NCI-H2196 (cell line): ENCODE results near the gene NCAPG2.
"Not testable (repeated sequence)": the region's sequence is repeated elsewhere in the genome, so short reads cannot be mapped to it uniquely, and the experiment has no call there.

Experiments used
- DNase-seq: peaks from one replicate; lab custom pipeline; 2025; ENCODE audit not compliant: unreplicated experiment; lab: John Stamatoyannopoulos, UW

NCAPG2 gene

DNA sequence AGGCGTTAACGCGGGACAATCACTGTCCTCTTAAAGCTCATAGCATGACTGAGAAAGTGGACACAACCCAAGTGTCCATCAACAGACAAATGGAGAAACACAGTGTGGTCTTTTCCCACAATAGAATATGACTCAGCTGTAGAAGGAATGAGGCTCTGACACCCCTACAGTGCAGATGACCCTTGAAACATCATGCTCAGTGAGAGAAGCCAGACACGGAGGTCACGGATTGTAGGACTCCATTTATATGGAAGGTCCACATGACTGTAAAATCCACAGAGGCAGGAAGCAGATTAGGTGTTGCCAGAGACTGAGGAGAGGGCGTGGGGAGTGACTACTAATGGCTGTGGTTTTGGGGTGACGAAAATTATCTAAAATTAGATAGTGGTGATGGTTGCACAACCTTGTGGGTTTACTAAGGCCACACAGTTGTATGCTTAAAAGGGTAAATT is 6.1 kb upstream of the NCAPG2 start:
- DNase-seq, result no peak

DNA sequence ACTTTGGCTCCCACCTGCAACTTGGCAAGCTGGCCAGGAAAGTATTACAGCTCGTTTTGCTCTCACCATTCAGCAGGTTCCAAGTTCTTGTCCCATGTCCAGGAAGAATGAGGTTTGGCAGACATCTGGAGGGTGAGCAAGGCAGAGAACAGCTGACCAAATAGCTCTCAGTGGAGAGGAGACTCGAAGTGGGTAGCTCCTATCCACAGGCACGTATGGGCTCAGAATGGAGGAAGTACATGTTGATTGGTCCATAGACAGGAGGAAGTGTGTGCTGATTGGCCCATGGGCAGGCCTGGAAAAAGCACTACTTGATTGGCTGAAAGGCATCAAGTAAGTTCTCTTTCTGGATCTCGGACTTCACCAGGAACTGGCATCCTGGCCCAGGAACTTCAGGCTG is 3.0 kb upstream of the NCAPG2 start:
- no peak for DNase-seq

DNA sequence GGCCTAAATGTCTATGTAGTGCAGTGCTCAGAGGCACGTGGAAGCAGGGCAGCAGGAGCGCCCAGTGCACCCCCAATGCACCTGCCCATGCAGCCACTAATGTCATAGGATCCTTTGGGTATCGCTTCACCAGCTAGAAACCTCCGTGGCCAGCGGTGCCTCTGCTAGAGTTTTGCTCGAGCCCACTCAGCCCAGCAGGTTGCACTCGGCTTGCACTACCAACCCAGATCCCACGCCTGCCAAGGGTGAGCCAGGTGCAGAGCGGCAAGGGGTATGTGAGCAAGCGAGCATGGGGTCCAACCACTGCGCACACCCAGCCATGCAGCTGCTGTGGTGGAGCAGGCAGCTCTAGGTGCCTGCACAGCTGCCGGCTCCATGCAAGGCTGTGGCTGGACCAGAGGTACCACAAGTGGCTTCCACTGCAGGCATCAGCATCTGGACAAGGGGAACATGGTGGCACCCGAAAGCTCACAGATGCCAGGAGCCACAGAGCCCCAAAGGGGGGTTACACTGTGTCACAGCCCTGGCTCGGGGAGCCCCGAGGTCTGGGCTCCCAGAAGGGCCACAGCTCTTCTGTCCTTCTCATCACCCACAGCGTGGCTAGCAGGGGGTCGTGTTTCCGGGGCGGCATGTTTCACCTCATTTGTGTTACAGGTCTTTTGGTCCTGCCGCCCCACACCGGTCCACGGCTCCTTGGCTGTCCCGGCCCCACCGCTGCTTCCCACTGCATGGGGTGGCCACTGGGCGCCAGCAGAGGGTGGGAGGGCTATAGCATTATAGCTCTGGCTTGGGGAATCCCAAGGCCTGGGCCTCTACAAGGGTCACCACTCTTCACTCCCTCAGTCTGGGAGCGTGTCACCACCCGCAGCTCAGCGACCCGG is 2.3 kb upstream of the NCAPG2 start:
- DNase-seq, result no peak

DNA sequence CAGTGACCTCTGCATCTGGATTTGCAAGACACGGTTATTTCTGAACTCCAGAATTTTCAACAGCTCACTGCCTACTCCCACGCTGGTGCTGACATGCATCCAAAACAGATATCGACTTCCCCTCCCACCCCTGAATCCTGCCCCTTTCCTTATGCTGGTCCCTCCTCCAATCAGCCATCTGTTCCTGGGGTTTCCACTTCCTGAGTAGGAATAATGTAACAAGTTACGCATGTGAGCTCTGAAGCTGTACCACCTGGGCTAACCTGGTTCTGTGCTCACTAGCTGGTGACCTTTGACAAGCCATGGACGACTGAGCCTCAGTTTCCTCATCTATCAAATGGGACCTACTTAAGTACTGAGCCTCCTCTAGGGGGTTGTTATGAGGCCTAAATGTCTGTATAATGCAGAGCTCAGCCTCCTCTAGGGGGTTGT is 1.7 kb upstream of the NCAPG2 start:
- DNase-seq, result no peak

DNA sequence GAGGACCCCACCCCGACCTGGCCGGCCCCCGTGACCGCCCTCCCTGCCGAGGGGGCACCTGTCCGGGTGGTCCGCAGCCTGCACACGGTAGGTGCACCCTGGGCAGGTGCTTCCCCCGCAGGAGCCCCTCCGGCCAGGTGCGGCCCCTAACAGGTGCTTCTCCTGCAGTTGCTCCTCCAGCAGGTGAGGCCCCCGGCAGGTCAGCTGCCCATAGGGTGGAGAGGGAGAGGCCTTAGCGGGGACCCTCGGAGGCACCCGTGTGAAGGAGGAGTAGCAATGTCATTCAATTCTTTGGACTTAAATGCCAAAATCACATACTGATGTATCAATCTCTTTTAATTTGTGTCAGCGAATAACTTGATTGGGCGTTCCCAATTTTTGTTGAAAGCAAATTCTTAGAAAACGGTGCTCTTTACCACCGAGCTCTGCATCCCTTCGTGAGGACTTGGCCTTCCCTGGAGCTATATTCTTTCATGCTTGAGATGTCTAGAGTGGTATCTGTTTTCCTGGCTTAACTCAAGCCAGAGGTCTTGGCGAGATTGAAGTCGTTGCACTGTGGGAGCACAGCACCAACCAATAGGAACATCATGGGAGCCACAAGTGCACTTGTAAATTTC is 738 bp upstream of the NCAPG2 start:
- no peak for DNase-seq

DNA sequence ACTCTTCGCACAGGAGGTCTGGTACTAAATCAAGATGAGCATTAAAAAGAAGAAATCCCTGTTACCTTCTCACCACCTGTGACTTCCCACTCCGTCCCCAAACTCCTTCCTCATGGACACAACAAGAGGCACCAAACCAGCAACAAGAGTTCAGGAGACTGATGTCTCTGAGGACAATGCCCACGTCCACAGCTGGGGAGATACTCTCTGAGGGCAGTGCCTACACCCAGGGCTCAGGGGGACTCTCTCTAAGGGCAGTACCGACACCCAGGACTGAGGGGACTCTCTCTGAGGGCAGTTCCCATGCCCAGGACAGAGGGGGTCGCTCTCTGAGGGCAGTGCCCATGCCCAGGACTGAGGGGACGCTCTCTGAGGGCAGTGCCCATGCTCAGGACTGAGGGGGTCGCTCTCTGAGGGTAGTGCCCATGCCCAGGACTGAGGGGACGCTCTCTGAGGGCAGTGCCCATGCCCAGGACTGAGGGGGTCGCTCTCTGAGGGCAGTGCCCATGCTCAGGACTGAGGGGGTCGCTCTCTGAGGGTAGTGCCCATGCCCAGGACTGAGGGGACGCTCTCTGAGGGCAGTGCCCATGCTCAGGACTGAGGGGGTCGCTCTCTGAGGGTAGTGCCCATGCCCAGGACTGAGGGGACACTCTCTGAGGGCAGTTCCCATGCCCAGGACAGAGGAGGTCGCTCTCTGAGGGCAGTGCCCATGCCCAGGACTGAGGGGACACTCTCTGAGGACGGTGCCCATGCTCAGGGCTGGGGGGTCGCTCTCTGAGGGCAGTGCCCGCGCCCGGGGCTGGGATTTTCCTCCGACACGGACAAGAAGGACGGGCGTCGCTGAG is 703 bp downstream of the NCAPG2 start:
- not testable (repeated sequence) for DNase-seq

DNA sequence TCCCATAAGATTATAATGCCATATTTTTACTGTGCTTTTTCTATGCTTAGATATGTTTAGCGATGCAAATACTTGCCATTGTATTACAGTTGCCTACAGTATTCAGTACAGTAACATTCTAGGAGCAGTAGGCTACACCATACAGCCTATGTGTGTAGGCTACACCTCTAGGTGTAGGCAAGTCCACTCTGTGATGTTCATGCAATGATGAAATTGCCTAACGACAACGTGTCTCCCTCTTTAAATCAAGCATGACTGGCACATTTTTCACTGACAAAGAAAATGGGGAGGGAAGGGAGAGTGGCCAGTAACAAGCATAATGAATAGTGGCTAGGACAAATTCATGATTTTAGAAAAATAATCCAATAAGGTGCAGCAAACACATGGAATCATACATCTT is 1.7 kb downstream of the NCAPG2 start:
- DNase-seq, result no peak

DNA sequence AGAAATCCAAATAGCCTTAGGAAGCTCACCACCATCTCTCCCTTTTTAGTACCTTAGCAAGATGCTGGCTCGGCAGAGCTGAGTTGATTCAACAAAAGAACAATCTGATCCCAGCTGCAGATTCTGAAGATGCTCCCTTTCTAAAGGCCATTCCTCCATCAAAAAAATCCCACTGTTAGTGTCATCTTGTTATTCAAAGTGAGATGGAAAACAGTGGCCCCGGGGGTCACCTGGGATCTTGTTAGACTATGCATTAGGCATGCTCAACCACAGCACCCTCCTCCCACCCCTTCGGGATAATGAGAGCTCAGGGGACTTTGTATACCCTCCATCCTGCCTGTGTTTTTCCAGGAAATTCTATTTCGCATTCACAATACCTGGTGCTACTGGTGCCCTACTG is 2.4 kb downstream of the NCAPG2 start:
- no peak for DNase-seq

DNA sequence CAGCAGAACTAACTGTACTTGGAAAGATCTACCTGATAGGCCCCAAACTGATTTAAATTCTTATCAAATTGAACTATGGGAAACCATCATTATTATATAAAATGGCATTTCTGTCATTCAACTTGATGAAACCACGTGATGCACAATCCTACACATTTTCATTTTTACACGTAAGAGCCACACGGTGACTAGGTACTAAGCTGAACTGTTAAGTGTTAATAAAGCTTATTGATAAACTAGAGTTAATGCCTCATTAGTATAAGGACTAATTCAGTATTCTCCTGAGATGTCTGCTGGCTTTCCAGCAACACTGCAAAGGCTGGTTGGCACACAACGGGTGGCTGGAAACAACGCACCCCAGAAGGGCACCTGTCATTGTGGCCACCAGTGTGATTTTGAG is 4.6 kb downstream of the NCAPG2 start:
- no peak for DNase-seq

DNA sequence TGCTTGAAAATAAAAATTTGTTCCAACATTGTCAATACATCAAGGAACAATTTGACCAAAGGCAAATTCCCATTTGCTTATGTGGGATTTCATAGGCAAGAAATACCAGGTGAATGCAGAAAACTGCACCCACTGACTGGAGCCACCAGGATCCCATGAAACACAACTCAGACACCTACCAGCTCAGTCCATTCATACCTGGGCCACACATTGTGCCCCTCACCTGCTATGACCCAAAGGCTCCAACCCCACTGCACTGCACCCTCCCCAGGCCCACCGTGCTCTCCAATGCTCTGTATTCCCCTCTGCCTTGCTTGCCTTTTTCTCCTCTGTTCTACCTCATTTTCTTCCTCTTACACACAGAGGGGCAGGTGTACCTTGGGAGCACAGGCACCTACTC is 5.3 kb downstream of the NCAPG2 start:
- no peak for DNase-seq

DNA sequence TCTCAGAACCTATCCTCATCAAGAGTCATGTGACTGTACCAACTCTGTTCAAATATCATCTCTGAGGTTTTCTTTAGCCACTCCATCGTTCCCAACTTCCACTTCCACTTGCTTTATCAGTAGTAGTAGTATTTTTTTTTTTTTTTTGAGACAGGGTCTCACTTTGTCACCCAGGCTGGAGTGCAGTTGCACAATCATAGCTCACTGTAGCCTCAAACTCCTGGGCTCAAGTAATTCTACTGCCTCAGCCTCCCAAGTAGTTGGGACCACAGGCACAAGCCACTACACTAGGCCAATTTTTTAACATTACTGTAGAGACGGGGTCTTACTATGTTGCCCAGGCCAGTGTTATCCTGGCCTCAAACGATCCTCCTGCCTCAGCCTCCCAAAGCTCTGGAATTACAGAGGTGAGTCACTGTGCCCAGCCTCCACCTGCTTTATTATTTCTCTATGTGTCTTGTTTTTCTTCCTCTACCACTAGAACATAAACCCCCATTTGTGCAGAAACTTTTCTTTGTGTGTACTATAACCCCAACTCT is 5.9 kb downstream of the NCAPG2 start:
- no peak for DNase-seq

DNA sequence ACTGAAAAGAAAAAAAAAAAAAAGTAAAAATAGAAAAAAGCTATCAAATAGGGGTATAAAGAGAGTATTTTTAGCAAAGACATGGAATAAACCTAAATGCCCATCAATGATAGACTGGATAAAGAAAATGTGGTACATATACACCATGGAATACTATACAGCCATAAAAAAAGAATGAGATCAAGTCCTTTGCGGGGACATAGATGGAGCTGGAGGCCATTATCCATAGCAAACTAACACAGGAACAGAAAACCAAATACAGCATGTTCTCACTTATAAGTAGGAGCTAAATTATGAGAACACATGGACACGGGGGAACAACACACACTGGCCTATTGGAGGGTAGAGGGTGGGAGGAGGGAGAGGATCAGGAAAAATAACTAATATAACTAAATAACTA is 7.0 kb downstream of the NCAPG2 start:
- DNase-seq, result not testable (repeated sequence)

DNA sequence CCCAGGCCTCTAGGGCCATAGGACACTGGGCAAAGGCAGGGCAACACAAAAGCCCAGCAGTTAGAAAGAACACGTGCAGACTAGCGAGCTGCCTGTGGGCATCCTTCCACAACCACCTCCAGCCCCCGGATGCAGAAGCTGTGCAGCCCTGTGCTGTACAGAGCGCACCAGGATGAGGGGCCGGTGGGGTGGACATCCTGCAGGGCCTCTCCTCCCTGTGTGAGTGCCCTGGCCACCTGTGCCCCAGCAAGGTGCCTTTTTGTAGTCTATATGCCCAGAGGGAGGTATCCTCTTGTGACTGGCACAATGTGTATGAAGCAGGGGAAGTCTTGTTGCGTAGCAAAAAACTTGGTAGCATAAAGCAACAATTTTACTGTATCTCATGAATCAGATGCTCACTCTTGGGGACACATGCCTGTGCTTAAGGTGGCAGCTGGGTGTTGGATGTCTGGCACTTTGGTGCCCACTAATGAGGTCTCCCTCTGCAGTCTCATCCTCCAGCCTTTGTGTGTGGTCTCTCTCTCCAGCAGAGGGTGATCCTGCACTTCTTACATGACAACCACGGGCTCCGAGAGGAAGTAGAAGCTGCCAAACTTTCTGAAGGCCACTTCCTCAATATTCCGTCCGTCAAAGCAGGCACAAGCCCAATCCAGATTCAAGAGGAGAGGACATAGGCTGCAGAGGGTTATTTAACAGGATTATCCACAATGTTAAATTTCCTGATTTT is 8.7 kb downstream of the NCAPG2 start:
- DNase-seq, result peak; percentile 2

DNA sequence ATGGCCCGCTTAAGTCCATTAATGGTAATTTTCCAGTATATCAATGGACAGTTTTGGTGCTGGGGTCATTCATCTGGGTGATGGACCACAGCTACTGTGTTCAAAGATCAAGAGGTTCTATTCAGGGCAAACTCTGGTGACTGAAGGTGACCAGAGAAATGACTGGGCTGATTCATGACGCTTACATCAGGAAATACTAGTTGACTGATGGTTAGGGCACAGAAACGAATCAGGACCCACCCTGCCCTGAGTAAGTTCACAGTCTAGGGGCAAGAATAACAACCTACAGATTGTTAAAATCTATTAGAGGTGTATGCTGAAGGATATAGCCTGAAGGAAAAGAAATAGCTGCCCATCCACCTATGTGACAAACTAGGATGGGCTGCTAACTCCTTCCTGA is 9.5 kb downstream of the NCAPG2 start:
- no peak for DNase-seq

DNA sequence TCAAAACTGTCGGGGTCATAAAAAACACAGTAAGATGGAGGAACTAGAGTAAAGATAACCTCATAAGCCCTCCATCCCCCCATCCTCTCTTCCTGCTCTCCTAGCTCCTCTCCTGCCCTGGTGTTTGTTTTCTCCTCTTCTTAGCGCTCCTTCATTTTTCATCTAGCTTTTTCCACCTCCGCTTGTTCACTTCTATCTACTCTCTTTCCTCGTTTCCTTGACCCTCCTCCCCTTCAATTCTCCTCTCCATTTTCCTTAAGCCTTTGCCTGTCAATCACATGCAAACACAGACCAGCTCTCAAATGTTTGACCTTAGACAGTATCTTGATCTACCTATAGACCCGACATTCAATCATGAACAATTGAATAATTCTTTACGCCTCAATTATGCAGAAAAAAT is 10.0 kb downstream of the NCAPG2 start:
- no peak for DNase-seq

DNA sequence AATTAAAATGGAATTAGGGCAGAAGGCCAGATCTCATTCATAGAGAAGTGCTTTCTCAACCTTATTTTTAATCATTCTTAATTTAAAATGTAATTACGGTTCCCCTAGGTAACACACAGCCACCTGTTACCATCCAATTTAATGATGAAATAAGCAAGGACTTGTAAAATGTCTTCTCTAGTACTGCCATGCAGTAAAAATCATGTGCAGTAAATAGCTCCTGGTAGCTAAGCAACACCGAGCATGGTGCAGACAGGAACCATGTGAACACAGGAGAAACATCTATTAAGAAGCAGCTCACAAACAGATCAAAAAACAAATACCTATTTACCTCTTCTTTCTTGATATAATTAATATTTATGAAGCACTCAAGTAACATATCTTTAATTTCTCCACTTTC is 15.1 kb downstream of the NCAPG2 start:
- no peak for DNase-seq

DNA sequence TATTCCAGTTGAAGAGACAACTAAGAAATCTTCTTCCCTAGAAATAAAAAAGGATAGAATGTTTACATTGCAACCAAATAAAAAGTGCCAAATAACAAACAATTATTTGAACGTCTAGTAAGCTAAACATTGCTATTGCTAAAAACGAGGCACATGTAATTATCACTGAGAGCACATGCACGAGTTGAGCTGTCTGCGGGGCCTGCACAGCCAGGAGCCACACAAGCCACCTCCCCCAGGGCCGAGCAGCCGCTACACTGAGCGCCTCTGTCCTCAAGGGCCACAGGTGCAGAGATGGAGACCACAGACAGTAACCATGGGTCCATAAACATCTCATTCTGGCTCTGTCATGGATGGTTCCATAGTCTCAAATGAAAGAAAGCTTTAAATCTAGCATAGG is 17.2 kb downstream of the NCAPG2 start:
- no peak for DNase-seq

DNA sequence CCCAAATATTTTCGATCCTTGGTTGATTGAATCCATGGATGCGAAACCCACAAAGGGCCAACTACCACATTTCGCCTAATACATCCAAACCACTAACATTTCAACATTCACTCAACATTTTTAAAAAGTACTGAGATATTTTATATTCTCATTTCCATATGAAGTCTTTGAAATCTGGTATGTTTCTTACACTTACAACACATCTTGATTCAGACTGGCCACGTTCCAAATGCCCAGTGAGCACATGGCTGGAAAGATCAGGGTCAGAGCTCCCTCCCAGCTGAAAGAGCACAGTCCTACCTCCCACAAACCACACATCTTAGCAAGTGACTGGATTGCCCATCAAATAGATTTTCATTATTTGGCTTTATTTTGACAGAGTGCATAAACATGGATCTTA is 18.9 kb downstream of the NCAPG2 start:
- no peak for DNase-seq

DNA sequence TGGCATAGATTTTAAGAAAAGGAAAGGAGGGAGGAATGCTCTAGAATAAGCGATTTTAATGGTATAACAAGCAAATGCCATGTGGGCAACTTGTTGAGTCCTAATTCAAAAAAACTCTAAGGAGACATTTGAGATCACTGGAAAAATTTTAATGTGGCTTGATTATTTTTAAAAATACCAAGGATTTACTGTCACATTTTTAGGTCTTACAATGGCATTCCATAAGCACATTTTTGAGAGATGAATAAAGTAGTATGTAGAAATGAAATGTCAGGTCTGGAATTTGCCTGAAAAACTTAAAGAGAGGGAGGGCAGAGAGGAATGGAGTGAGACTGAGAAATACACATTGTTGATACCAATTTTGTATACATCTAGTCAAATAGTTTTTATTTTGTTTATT is 20.3 kb downstream of the NCAPG2 start:
- DNase-seq, result no peak

DNA sequence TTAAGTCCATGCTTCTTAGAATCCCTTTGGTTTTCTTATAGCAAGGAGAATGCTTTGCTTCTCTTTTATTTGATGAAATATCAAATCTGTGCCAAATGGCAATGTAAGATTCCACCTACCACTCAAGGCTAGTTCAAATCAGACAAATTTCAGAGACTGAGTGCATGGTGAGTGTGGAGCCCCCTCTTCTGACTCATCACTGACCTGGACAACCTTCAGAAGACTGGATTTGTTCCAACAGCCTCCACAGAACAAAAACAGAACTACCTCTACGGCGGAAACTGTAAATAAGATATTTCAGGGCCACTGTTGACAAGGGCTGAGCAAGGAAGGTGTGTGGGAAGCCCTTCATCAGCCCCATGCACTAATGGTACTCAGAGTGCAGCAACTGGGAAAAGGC is 21.1 kb downstream of the NCAPG2 start:
- no peak for DNase-seq

DNA sequence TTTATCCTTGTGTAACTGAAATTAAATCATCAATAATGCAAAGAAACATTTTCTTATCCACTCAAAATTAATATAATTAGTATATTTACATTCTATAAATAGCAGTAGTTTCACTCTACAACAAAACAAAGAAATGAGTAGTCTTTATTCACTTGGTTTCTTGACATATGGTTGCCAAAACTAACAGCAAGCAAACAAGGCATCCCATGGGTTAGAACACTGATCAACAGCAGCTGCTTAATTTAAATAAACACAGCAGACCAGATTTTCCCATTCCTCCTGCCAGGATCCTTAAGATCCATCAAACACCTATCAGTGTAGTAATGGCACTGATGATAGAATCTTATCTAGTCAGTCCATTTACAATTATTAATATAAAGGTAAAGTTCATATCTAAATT is 22.1 kb downstream of the NCAPG2 start:
- no peak for DNase-seq
